ENCODE measurements around the gene SIPA1L3. TPM values are rescaled to one million over a fixed set of nuclear protein-coding genes. Genes with fewer than 3 reads are reported as not detected.

The SIPA1L3 gene
- total and polyA plus RNA-seq, 12 donors: 2.2 to 24.1 (median 11.8) TPM

DNA sequence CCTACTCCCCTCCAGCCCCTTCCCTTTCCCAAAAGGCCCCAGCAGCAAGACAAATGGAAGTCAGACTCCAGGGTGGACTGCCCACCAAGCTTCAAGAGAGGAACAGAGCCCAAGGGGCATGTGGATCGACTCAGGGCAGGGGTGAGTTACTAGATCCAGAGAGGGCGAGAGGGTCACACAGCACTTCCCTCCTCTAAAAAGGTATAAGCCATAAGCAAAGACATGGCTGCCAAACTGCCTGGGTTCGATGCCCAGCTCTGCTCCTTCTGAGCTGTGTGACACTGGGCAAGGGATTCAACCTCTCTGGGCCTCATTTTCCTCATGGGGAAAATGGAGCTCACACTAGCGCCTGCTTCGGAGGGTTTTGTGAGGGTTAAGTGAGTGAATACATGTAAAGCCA lies 345.4 kb downstream of the SIPA1L3 start:
- no peaks in the 10 kb centered on the region for H3K27me3 ChIP-seq
- peak overlapping the region; percentile 25 to 91 (median 74) for H3K27ac ChIP-seq
- intact Hi-C loops (cut with DNase I): loop anchor here in 1 of 2 donors (5.0 kb wide), 1 partner anchor 75 kb away; no protein-coding TSS in a partner anchor

DNA sequence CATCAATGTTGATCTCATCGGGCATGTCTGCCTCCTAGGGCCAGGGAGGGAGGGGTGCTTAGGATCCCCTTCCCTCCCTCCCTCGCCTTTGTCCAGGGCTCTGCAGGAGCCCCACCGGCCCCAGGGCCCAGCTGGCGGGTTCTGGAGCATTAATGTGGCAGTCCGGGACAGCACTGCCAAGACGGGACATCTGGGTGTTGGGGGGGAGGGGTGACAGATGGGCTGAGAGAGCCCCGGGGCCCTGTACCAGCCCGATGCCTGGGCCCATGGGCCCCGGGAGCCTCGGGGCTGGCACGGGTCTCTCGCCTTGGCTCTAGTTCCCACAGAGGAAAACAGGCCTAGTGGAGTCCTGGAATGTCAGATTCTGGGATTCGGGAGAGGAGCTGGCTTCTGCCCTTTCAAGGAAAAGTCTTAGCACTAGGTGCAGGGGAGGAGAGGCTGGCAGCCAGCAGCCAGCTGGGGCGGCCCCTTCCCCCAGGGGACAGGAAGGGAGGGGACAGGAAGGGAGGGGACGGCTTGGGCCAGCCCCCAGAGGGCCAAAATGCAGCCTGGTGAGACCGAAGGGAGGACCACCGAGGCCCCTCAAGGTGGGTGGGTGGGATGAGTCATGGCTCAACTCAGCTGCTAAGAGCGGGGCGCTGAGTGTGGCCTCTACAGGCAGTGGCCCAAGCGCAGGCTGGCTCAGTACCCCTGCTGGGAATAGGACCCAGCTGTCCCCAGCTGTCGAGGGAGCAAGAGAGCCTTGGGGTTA lies 346.1 kb downstream of the SIPA1L3 start:
- 27 to 40% (median 31%) methylated on average over 2 to 21 of the region's 21 CpGs for WGBS, 4 donors
- peak overlapping the region; percentile 46 to 91 (median 74) for H3K27ac ChIP-seq
- no peaks in the 10 kb centered on the region for H3K27me3 ChIP-seq
- peak in 6 of 7 donors; percentile 32 to 66 (median 46) for DNase-seq
- H3K9me3 ChIP-seq (replicated peaks in 1 of 3): no peaks in the 10 kb centered on the region
- intact Hi-C loops (cut with DNase I): loop anchor here in 1 of 2 donors (5.0 kb wide), 1 partner anchor 74 kb away; no protein-coding TSS in a partner anchor
- H3K4me3 ChIP-seq: peak overlapping the region in 1 of 4 donors; percentile 35
- TF ChIP-seq, protein P1, sequence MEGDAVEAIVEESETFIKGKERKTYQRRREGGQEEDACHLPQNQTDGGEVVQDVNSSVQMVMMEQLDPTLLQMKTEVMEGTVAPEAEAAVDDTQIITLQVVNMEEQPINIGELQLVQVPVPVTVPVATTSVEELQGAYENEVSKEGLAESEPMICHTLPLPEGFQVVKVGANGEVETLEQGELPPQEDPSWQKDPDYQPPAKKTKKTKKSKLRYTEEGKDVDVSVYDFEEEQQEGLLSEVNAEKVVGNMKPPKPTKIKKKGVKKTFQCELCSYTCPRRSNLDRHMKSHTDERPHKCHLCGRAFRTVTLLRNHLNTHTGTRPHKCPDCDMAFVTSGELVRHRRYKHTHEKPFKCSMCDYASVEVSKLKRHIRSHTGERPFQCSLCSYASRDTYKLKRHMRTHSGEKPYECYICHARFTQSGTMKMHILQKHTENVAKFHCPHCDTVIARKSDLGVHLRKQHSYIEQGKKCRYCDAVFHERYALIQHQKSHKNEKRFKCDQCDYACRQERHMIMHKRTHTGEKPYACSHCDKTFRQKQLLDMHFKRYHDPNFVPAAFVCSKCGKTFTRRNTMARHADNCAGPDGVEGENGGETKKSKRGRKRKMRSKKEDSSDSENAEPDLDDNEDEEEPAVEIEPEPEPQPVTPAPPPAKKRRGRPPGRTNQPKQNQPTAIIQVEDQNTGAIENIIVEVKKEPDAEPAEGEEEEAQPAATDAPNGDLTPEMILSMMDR (IDR thresholded peaks at IDR 0.05): no peak
- TF ChIP-seq POLR2A (IDR thresholded peaks at IDR 0.05): peak in 1 of 2 donors; percentile 19
- H3K36me3 ChIP-seq (replicated peaks in 1 of 2): no peaks in the 10 kb centered on the region
- peaks cover 57 to 73% of the 10 kb centered on the region in 2 donors for H3K4me1 ChIP-seq (replicated peaks in 1 of 2)

More for the DNA sequence above, 345.4 kb downstream of the SIPA1L3 start:
- H3K4me3 ChIP-seq: peak overlapping the region in 1 of 4 donors; percentile 35
- no peaks in the 10 kb centered on the region for H3K9me3 ChIP-seq (replicated peaks in 1 of 3)
- peaks cover 62 to 80% of the 10 kb centered on the region in 2 donors for H3K4me1 ChIP-seq (replicated peaks in 1 of 2)
- WGBS, 4 donors: 80 to 97% (median 90%) methylated on average over 5 of the region's 5 CpGs
- no peak for DNase-seq
- TF ChIP-seq, protein P1 (IDR thresholded peaks at IDR 0.05): no peak
- TF ChIP-seq POLR2A (IDR thresholded peaks at IDR 0.05): no peak
- H3K36me3 ChIP-seq (replicated peaks in 1 of 2): no peaks in the 10 kb centered on the region

DNA sequence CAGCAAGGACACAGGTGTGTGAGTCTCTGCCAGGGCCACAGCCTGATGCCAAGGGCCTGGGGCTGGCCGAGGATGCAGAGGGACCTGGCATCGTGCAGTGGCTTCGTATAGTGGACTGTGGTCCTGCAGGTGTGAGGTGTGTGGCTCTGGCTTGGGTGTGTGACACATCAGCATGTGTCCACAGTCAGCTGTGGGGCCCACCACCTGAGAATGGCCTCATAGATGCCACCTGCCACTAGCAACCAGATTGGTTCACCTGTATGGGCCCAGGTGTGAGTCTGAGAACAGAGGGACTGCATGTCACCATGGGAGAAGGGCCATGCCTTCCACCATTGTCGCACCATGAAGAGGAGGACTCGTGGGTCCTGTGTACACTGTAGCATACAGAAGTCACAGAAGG lies 346.8 kb downstream of the SIPA1L3 start:
- intact Hi-C loops (cut with DNase I): loop anchor here in 1 of 2 donors (5.0 kb wide), 1 partner anchor 74 kb away; no protein-coding TSS in a partner anchor
- Histone ChIP-seq H3K9me3 (replicated peaks in 1 of 3) (no peaks in the 10 kb centered on the region), H3K4me1 (replicated peaks in 1 of 2) (peaks cover 53 to 70% of the 10 kb centered on the region in 2 donors), H3K27ac (peak overlapping the region; percentile 46 to 91 (median 74)), H3K27me3 (no peaks in the 10 kb centered on the region), H3K4me3 (peak overlapping the region in 1 of 4 donors; percentile 35), H3K36me3 (replicated peaks in 1 of 2) (no peaks in the 10 kb centered on the region)
- no peak for DNase-seq
- WGBS, 4 donors: 71 to 100% (median 89%) methylated on average over 2 to 5 of the region's 5 CpGs
- TF ChIP-seq, protein P1 (IDR thresholded peaks at IDR 0.05): no peak
- TF ChIP-seq POLR2A (IDR thresholded peaks at IDR 0.05): no peak

DNA sequence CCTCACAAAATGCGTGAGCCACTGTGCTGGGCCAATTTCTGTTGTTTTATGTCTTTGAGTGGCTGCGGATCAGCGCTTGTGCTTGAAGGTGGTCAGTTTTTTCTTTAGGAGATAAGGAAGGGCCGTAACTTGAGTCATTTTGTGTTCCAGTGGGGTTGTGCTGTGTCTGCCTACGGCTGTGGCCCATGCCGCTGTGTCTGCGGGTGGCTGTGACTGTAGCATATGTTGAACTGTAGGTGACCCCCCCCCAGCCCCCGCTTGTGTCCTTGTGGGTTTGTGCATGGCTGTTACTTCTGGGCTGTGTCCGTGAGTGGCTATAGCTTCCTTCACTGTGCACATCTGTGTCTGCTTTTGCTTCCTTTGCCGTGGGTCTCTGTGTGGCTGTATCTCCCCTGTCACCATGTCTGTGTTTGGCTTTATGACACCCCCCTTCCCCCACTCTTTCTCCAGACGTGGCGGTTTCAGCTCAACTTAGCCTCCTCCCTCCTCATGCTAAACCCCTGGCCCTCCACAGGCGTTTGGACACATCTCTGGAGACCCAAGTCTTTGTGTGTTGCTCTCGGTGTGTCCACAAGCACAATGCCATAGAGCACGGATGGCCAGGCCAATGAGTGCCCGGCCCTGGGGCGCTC lies 348.5 kb downstream of the SIPA1L3 start:
- peak in 1 of 2 donors; percentile 37 for TF ChIP-seq POLR2A (IDR thresholded peaks at IDR 0.05)
- TF ChIP-seq, protein P1 (IDR thresholded peaks at IDR 0.05): no peak
- WGBS, 4 donors: 16 to 33% (median 22%) methylated on average over 14 to 17 of the region's 17 CpGs
- Histone ChIP-seq H3K4me1 (replicated peaks in 1 of 2) (peaks cover 47 to 59% of the 10 kb centered on the region in 2 donors), H3K4me3 (peak overlapping the region in 3 of 4 donors; percentile 10 to 50 (median 44)), H3K9me3 (replicated peaks in 1 of 3) (no peaks in the 10 kb centered on the region), H3K27ac (peak overlapping the region; percentile 18 to 87 (median 77)), H3K27me3 (no peaks in the 10 kb centered on the region), H3K36me3 (replicated peaks in 1 of 2) (no peaks in the 10 kb centered on the region)
- intact Hi-C loops (cut with DNase I): no loop called here
- DNase-seq: peak in 6 of 7 donors; percentile 53 to 88 (median 70)

Data from adrenal gland (tissue), 12 donors.